Stimulated activated CD4-positive, alpha-beta T cell treated with anti-CD3 and anti-CD28 coated beads, Interleukin-12 subunit alpha, Interleukin-12 subunit beta, amount 100 ng/mL, for 24 hours (primary cell): ENCODE measurements around the gene OR56B4.

Experiments used
- DNase-seq, 2 experiments: peaks; one replicate each; pipeline ENCODE4 v3.0.0-alpha.2; 2020; ENCODE audit warnings: low read depth in 2 of 2

Gene OR56B4

GRCh38 chr11:6151117-6151516 lies 43.6 kb downstream of the OR56B4 start:
- DNase-seq, result no peak

- DNase-seq, result no peak
Measured at GRCh38 chr11:6152126-6152525, 44.6 kb downstream of the OR56B4 start.

DNA sequence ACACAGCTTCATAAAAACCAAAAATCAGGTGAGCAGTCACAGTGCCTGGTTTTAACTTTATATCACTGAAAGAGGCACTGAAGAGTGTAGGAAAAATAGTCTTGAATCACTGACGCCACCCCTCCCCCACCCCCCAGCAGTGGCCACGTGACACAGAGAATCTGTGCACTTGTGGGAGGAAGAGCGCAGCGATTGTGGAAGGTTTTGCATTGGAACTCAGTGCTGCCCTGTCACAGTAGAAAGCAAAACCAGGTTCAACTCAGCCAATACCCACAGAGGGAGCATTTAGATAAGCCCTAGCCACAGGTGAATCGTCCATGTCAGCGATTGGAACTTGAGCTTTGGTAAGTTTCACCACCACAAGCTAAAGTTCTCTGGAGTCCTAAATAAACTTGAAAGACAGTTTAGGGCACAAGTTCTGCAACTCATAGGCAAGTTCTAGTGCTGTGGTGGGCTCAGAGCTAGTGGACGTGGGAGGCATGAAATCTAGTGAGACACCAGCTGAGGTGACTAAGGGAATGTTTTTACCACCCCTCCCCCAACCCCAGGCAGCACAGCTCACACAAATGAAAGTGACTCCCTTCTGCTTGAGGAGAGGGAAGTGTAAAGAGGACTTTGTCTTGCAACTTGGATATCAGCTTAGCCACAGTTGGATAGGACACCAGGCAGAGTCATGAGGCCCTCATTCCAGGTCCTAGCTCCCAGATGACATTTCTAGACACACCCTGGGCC lies 49.3 kb downstream of the OR56B4 start:
- no peak for DNase-seq
